T-helper 1 cell treated with Interleukin-12 subunit alpha and Interleukin-12 subunit beta and Interleukin-4 antibody, amounts not matched to agents 30 ng/mL and 1 ng/mL, for 36 hours (primary cell): ENCODE results near the gene ECHS1. TPM values are rescaled to one million over a fixed set of nuclear protein-coding genes. Genes with fewer than 3 reads are reported as not detected.

Experiments used
- intact Hi-C: fragments of 100-400 bp; cut with micrococcal nuclease; formaldehyde crosslinking; loops from one replicate; pipeline ENCODE4 v1.15.1; 2024
- total RNA-seq: library from RNA; stranded (reverse); gene quantifications from 2 replicates; pipeline ENCODE4 v1.2.3, GENCODE V29; 2022

The ECHS1 gene
- total RNA-seq, 1 donor from 2014 or later = 37.6 TPM

DNA sequence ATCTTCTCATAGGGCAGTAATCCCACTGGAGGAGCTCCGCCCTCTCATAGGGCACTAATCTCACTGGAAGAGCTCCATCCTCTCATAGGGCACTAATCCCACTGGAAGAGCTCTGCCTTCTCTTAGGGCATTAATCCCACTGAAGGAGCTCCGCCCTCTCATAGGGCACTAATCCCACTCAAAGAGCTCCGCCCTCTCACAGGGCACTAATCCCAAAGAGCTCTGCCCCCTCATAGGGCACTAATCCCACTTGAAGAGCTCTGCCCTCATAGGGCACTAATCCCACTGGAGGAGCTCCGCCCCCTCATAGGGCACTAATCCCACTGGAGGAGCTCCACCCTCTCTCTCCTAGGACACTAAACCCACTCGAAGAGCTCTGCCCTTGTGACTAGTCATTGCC lies 11.9 kb downstream of the ECHS1 start:
- intact Hi-C loops = no loop called here

DNA sequence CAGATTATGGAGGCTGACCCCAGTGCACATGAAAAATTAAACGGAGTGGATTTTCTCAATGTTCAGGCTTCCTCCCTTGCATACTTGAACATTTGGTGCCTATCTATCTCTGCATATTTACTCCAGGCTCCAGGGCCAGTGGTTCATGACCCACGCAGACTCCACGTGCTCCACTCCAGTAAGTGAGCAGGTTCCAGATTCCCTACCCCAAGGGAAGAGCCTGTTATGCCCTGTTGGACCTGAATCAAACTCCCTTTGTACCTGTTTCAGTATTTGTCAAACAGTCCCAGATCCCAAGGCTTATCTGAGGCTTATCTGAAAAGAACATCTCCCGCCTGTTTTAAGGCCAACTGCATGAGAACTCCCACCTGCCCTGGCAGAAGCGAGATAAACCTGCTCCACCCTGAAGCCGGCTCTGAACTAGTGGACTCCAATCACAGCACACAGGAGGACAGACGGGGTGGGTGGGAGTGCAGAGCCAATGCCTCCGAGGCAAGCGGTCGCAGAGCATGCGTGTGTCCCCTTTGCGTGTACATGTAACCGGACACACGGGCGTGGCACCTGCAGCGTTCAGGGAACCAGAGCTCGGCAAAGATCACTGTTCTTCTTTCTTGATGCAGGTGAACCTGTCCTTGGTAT lies 13.1 kb downstream of the ECHS1 start:
- intact Hi-C loops = loop anchor here (2.0 to 5.0 kb wide), 2 partner anchors 31 to 1173 kb away; partner anchors contain the start of gene DPYSL4

DNA sequence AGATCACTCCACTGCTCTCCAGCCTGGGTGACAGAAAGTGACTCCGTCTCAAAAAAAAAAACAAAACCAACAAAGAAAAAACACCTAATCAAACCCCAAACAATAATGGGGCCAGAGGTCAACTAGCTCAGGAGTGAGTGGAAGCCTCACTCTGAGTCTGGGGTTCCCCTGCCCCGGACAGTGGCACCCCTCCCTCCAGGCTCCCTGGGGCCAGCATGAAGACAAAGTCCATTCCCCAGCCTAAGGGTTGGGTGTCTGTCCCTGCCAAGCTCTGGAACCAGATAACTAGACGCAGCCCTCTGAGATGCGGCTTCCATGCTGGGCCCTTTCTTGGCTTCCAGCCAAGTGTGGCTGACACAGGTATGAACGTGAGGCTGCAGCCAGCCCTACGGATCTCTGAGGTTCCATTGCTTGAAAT lies 13.6 kb downstream of the ECHS1 start:
- intact Hi-C loops = loop anchor here (2.0 to 5.0 kb wide), 2 partner anchors 31 to 1172 kb away; partner anchors contain the start of gene DPYSL4

DNA sequence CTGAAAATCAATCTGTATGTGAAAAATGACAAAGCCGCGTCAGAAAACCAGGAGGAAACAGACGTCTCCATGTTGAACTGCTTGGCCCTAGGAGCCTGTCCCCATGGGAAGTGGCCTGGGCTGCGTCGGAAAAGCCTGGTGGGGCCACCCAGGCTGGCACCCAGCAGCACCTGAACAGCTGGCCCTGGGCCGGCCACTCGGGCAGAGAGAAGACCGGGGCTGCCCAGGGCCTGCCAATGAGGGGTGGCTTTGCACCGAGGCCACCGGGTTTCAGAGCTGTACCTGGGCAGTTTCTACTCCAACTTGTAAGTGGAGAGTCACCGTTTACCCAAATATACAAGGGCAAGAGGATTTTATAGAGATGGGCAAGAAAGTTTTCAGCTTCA lies 14.2 kb downstream of the ECHS1 start:
- intact Hi-C loops = loop anchor here (1.0 to 5.0 kb wide), 7 partner anchors 14 to 1172 kb away; partner anchors contain the start of genes DPYSL4, ECHS1 and MTG1

DNA sequence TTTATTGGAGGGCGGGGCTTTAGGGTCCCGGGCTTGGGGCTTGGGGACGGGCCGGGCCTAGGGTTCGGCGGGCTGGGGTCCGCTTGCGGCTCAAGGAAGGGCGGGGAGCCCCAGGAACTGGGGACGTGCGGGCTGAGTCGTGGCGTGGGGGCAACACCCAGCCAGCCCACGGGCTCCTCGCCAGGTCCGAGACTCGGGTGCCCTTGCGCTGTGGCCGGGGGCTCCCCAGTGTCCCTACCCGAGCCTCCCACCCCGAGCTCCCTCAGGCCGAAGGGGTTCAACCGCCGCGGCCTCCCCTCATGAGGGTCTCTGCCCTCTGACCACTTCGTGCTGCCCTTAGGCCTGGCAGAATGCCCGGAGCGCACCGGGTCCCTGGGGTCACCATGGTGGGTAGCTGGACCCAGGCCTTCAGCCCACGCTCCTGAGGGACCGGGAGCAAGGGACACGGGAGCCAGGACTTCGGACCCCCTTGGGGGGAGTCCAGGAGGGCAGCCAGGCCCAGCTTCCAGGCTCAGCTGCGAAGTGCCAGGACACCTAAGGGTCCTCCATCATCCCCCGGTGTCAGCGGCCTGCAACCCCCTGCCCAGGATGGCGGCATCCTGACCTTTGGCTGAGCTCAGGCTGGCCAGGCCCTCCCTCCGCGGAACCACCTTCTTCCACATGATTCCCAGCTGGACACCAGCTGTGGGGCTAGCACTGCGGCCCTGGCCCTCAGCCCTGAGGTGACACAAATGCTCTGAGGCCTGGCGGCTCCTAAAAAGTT lies 14.8 kb downstream of the ECHS1 start:
- intact Hi-C loops = loop anchor here (1.0 to 5.0 kb wide), 7 partner anchors 15 to 1171 kb away; partner anchors contain the start of genes DPYSL4, ECHS1 and MTG1

DNA sequence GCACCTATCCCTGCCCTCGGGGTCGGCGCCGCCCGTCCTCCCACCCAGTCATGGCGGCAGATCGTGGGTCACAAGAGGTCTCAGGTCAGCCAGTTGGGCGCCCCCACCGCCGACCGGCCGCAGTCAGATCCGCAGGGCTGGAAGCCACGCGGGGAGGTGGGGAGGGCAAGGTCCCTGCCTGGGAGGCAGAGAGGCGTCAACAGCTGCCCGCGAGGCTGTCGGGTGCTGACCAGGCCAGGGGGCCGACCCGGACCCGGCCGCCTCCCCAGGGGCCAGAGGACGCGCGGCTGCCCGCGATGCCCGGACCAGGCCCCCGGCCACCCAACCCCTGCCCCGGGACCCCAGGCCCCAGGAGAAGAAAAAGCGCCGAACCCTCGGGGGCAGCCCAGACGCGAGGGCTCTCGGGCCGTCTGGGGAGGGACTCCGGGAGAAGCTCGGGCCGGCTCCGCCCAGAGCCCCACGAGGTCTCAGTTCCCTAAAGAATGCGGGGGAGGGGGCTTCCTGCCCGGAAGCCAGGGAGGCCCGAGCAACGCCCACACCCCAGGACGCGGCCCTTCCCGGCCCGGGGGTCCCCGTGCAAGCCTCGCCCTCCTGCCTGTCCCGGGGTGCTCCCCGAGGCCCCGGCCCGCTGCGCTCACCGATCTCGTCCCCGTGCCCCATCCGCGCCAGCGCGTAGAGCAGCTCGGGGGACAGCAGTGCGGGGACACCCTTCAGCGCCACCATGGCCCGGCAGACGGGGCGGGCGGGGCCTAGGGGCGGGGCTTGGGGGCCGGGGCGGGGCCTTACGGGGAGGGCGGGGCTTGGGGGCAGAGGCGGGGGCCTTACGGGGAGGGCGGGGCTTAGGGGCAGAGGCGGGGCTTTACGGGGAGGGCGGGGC lies 15.6 kb downstream of the ECHS1 start, which contains the start of gene FUOM:
TSS of gene FUOM (minus strand) at position 735 of the 877 bp plus-strand sequence. CDS start at position 723, 12 bp downstream.
- intact Hi-C loops = loop anchor here (1.0 to 5.0 kb wide), 9 partner anchors 16 to 1170 kb away; partner anchors contain the start of genes CALY, DPYSL4, ECHS1 and MTG1

DNA sequence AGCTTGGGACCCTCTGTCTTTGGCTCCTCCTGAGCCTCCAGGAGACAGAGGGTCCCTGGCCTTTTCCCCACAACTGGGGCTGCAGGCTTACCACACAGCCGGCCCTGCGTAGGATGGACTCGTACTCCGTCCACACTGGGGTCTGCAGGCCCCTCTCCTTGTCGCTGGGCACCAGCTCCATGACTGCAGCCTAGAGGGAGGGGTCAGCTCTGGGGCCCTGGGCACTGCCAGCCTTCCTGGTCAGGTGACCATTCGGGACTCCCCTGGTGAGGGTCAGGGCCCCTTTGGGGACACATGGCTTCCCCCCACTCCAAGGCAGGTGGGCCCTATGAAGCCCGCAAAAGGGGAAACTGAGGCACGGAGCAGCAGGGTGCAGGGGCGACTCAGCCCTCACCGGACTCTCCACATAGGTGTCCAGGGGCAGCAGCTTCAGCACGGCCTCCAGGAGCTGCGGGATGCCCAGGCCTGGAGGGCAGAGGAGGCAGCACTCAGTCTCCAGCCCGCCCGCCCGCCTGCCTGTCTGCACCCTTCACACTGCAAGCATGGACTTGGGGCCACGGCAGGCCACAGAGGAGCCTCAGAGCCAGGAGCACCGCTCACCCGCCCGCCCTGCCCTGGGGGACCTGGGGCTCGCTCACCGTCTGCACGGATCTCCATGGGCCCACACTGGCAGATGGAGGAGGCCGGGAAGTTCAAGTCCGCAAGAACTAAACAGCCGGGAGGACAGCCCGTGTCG lies 16.4 kb downstream of the ECHS1 start:
- intact Hi-C loops = loop anchor here (1.0 to 5.0 kb wide), 3 partner anchors 20 to 1169 kb away; partner anchors contain the start of genes CALY and DPYSL4

DNA sequence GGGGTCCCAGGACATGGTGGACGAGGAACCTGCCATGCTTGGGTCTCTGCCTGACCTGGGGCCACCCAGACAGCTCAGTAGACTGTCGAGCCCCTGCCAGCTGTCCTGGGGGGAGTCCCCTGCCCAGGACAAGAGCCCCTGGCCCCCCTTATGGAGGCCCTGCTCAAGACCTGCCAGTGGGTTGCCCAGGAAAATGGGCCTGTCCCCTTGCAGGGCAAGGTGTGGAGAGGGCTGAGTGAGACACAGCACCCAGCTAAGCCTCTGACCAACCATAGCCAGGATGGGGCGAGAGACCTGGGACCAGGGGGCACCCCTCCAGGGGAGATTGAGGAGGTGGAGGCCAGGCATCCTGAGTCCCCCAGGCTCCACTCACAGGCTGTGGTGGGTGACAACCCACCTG lies 17.2 kb downstream of the ECHS1 start:
- intact Hi-C loops = loop anchor here (5.0 kb wide), 1 partner anchor 1169 kb away; the partner anchor contains the start of gene DPYSL4

DNA sequence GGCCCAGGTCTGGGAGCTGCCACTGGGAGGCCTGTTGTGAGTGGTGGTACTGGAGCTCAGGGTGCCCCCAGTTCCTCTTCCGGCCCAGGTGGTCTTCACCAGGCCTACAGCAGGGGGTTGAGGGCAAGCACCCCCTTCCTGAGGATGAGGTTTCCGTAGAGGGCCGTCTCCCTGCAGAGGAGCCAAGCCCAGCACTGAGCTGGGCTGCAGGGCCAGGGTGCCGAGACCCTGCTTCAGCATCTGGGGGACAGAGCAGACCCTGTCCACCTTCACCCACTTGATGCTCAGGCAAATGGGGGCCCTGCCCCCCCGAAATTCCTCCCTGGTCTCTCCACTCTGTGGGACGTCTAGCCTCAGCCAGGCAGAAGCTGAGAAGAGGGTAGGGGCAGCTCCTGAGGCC lies 17.9 kb downstream of the ECHS1 start:
- intact Hi-C loops = loop anchor here (5.0 kb wide), 1 partner anchor 1168 kb away; the partner anchor contains the start of gene DPYSL4

DNA sequence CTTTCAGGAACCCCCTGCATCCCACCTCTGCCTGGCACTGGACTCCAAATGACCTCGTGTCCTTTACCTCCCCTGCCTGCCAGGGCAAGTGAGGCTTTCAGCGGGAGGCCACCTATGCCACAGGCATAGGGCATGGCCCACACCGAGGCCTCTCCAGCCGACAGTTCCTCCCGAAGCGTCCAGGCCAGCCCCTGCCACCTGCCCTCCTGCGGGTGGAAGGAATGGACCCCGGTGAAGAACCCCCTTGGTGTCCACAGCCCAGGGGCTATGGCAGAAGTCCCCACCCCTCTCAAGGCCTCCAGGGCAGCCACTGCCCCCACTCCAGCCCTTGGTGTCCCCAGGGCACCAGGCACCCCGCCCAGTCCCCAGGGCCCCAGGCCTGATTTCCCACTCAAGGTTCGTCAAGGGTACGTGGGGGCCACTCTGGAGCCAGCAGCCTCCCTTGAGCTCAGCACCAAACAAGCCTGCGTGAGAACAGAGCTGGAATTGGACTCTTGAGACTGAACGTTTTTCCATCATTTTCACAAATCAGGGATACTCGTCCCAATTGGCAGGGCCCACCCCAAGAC lies 18.4 kb downstream of the ECHS1 start:
- intact Hi-C loops = loop anchor here (5.0 kb wide), 1 partner anchor 1167 kb away; the partner anchor contains the start of gene DPYSL4

DNA sequence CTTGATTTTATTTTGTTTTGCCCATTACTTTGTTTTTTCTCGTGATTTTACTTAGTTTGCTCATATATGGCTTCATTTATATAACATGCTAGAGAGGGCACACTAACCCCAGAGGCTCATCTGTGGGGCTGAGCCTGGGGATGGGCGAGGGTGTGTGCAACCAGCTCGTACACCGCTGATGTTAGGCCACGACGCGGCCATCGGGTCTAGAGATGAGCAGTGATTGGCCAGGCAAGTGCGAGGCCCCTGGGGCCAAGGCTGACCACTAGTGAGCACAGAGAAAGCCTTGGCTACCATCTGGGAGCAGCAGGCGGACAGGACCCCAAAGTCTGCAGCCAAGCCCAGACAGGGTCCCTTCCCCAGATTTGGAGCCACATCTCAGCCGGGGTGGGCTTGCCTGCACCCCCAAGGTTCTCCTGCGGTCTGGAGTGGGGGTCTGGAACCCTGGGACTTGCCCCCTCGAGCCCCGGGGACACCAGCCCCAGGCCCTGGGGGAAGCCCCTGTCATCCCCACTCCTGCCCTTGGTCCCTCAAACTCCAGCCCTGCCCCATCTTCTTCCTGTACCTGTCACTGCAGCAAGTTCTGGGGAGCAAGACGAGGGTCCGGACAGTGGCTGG lies 19.1 kb downstream of the ECHS1 start:
- intact Hi-C loops = no loop called here

DNA sequence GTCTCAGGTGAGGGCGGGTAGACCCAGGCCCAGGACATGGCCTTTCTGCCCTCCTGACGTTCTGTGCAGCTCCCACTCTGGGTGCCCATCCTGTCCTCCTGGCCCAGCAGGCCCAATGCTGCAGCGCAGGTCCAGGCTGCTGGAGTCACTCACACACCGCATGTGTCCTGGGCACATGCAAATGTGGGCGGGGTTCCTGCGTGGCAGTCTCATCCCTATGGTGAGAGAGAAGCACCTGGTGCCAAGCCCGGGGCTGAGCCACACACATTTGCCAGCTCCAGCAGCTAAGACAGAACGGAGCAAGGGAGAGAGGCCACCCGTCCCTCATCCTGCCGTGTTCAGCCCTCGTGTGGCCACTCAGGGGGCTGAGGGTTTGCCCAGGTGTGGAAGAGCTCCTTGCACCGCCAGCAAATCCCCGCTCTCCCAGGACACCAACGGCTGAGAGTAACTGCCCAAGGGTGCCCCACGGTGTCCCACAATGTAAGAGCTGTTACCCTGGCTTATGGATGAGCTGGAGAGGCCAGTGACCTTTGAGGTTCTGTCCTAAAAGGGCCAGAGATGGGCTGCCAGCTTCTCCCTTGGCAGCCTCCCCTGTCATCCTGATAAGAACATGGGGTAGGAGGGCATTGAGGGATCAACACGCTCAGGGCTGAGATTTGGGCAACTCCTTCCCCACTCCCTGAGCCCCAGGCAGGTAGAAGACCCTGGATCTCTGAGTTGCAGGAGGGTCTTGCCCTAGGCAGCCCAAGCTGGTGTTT lies 19.8 kb downstream of the ECHS1 start:
- intact Hi-C loops = no loop called here

DNA sequence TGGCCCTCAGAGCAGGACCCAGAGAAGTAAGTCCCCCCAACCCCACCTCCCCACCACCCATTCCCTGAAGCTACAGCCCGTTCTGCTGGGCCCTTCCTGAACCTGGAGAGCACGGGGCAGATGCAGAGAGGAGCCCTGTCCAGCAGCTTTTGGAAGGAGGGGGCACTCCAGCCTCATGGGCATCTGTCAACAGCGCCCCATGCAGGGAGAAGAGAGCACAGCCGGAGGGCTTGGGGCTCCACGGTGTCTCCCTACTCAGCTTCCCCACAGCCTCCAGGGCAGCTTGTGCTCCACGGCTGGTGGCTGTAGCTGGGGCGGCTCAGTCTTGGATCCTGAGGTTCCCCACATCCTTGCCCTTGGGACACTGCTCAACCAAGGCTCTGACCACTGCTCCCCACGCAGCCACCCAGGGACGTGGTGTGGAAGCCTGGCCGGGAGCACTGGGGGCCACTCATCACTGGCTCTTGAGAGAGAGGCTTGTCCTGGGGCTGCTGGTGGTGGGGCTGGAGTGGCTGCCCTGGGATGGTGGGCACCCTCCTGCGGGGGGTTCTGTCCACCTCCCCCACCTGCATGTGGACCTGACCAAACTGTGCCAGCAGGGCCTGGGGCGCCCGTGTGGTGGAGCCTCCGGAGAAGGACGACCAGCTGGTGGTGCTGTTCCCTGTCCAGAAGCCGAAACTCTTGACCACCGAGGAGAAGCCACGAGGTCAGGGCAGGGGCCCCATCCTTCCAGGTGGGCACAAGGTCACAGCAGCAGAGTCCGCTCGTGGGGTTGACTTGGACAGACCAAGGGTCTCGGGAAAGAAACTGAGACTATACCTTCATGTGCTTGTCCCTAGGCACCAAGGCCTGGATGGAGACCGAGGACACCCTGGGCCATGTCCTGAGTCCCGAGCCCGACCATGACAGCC lies 21.5 kb downstream of the ECHS1 start:
- intact Hi-C loops = no loop called here

DNA sequence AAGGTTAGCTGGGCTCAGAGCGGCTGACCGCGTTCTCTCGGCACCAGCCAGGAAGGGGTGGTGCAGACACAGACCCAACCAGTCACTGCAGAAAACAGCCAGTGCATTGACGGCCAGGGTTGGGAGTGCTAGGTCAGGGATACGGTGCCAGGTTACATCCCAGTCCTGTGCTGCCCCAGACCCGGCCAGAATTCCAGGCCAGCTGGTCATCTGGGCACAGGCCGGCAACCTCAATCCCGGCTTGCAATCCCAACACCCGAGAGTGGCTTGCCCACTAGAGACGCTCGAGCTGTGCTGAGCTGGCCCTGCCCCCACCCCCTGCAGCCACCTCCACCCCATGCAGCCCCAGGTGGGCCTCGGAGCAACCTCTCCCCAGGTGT lies 22.2 kb downstream of the ECHS1 start:
- intact Hi-C loops = no loop called here

DNA sequence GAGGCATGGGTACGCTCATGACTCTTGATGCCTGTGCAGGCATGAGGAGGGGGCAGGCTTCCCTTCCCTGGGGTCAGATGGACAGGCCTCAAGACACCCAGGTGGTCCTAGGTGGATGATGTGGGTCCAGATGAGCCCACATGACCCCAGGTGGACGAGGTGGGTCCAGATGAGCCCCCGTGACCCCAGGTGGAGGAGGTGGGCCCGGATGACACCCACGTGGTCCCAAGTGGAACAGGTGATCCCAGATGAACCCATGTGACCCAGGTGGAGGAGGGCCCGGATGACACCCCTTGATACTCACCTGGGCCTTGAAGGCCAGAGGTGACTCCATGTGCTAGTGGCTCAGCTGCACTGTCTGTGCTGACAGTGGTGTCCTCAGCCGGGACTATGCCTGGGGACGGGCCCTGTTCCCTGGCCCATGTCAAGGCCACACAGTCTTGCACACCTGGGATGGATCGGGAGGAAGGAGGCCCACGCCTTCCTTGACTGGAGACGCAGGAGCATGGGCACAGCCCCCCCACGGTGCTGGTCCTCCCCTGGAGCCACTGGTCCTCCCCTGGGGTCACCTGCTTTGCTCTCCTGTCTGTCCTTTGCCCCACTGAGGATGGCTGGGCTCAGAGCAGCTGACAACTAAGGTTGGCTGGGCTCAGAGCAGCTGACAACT lies 22.7 kb downstream of the ECHS1 start:
- intact Hi-C loops = no loop called here

DNA sequence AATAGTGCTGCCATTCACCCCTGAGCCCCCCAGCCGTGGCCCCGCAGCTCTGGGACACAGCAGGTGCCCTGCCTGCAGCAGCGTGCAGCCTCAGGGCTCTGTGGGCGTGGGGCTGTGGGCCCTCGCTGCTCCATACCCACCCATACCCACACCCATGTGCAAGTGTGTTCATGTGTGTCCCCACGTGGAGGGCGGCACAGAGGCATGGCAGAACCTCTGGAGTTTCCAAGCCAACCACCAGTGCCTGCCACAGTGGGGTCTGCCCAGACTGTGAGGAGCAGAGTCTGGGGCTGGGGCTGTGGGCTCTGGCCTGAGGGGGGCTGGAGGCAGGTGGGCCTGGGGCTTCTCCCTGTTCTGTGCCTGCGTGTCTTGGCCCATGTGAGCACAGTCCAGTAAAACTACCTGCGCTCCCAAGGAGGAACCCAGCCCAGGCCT lies 23.6 kb downstream of the ECHS1 start:
- intact Hi-C loops = no loop called here

DNA sequence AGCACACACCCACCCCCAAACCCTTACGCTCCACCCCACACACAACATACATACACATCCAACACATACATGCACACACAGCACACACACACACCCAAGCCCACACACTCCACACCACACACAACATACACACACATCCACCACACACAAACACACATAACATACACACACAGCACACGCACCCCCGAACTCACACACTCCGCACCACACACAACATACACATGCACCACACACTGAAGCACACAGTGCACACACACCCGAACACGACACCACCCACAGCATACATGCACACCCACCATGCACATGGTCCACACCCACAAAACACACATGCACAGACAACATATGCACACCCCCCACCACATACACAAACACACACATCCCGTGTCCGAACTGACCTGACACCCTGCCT lies 24.0 kb downstream of the ECHS1 start:
- intact Hi-C loops = no loop called here
